Nephron progenitor cell (in vitro differentiated cells): ENCODE measurements around the gene SMCO2.

Experiments
- DNase-seq: peaks from one replicate; pipeline ENCODE4 v3.0.0; 2021
- H3K27ac Mint-ChIP-seq: 2 replicates; pipeline ENCODE4 v1.8.0; 2021; ENCODE audit warnings: mild to moderate bottlenecking, moderate library complexity, mixed read lengths
- H3K27me3 Mint-ChIP-seq: 2 replicates; pipeline ENCODE4 v1.8.0; 2021; ENCODE audit warnings: mild to moderate bottlenecking, low read depth, mixed read lengths; ENCODE audit not compliant: poor library complexity
- H3K36me3 Mint-ChIP-seq: 2 replicates; pipeline ENCODE4 v1.8.0; 2021; ENCODE audit warnings: low read depth, mixed read lengths
- H3K4me1 Mint-ChIP-seq: 2 replicates; pipeline ENCODE4 v1.8.0; 2021; ENCODE audit warnings: mixed read lengths
- H3K4me3 Mint-ChIP-seq: 2 replicates; pipeline ENCODE4 v1.8.0; 2021; ENCODE audit warnings: mild to moderate bottlenecking, moderate library complexity, mixed read lengths
- H3K9me3 Mint-ChIP-seq: 2 replicates; pipeline ENCODE4 v1.8.0; 2021; ENCODE audit warnings: mild to moderate bottlenecking, moderate library complexity, mixed read lengths
- CTCF ChIP-seq: fragments of 200-600 bp; sonication (generic); IDR thresholded peaks from 2 replicates; pipeline ENCODE4 v1.5.0; 2021; ENCODE audit warnings: antibody characterized with exemption

SMCO2 gene

GRCh38 chr12:27547592-27547991 lies 101.1 kb downstream of the SMCO2 start:
- peaks cover 46% of the 10 kb centered on the region for H3K4me1 Mint-ChIP-seq
- peaks cover 22% of the 10 kb centered on the region for H3K36me3 Mint-ChIP-seq
- H3K27ac Mint-ChIP-seq: no peak overlapping the region
- H3K9me3 Mint-ChIP-seq: peaks cover 10% of the 10 kb centered on the region
- H3K4me3 Mint-ChIP-seq: no peak overlapping the region
- no peak for DNase-seq
- TF ChIP-seq CTCF: no peak
- H3K27me3 Mint-ChIP-seq: no peaks in the 10 kb centered on the region

- H3K4me3 Mint-ChIP-seq: no peak overlapping the region
- no peak for TF ChIP-seq CTCF
- H3K36me3 Mint-ChIP-seq: peaks cover 25% of the 10 kb centered on the region
- no peak for DNase-seq
- H3K27me3 Mint-ChIP-seq: no peaks in the 10 kb centered on the region
- H3K9me3 Mint-ChIP-seq: peaks cover 7% of the 10 kb centered on the region
- peaks cover 54% of the 10 kb centered on the region for H3K4me1 Mint-ChIP-seq
- no peak overlapping the region for H3K27ac Mint-ChIP-seq
These were observed 102.0 kb downstream of the SMCO2 start for GRCh38 chr12:27548301-27549199.

- H3K4me3 Mint-ChIP-seq: peak overlapping the region; percentile 7
- no peaks in the 10 kb centered on the region for H3K27me3 Mint-ChIP-seq
- H3K9me3 Mint-ChIP-seq: peaks cover 4% of the 10 kb centered on the region
- DNase-seq: no peak
- no peak for TF ChIP-seq CTCF
- H3K27ac Mint-ChIP-seq: no peak overlapping the region
- H3K4me1 Mint-ChIP-seq: peaks cover 61% of the 10 kb centered on the region
- peaks cover 23% of the 10 kb centered on the region for H3K36me3 Mint-ChIP-seq
These were observed 102.8 kb downstream of the SMCO2 start for GRCh38 chr12:27549236-27549800.

- no peaks in the 10 kb centered on the region for H3K9me3 Mint-ChIP-seq
- no peak for TF ChIP-seq CTCF
- H3K27ac Mint-ChIP-seq: no peak overlapping the region
- peak; percentile 33 for DNase-seq
- peaks cover 68% of the 10 kb centered on the region for H3K4me1 Mint-ChIP-seq
- no peak overlapping the region for H3K4me3 Mint-ChIP-seq
- H3K27me3 Mint-ChIP-seq: no peaks in the 10 kb centered on the region
- peaks cover 18% of the 10 kb centered on the region for H3K36me3 Mint-ChIP-seq
These were observed 103.5 kb downstream of the SMCO2 start for GRCh38 chr12:27549801-27550652.

- Mint-ChIP-seq H3K4me1 (peaks cover 70% of the 10 kb centered on the region), H3K9me3 (no peaks in the 10 kb centered on the region), H3K4me3 (no peak overlapping the region), H3K27ac (no peak overlapping the region), H3K36me3 (peaks cover 18% of the 10 kb centered on the region), H3K27me3 (no peaks in the 10 kb centered on the region)
- DNase-seq: no peak
- TF ChIP-seq CTCF: no peak
These were observed 104.1 kb downstream of the SMCO2 start for GRCh38 chr12:27550653-27550975.
